Renal pelvis (tissue), 12 donors: ENCODE results near the gene NUDT14. TPM values are rescaled to one million over a fixed set of nuclear protein-coding genes. Genes with fewer than 3 reads are reported as not detected.

Source experiments
- DNase-seq: peaks from one replicate; pipeline ENCODE4 v3.0.0-alpha.2; 2013
- long read RNA-seq, 16 experiments: transcript quantifications; one replicate each; lab custom pipeline, GENCODE V29; 2026
- polyA plus RNA-seq, 3 donors: library from polyadenylated mRNA; unstranded; fragments of 120-200 nt; gene quantifications; one replicate each; pipeline ENCODE4 v1.2.1, GENCODE V29; 2013; ENCODE audit not compliant: insufficient read length in 3 of 3

Gene NUDT14
- polyA plus RNA-seq, result 10 to 100 TPM; 36.6 to 44.0 (median 38.1) TPM
- long read RNA-seq, donor 1, transcript NUDT14-202 (5 exons, 845 nt), result major isoform, 8 of 10 reads
- long read RNA-seq, donor 1, partial matches to known transcripts, result 0 of 10 reads
- long read RNA-seq, donor 1, other reads (novel, unspliced or antisense), result 0 of 10 reads
- long read RNA-seq, donor 2, transcript NUDT14-202 (5 exons, 845 nt), result major isoform, 41 of 44 reads
- long read RNA-seq, donor 2, partial matches to known transcripts, result 0 of 44 reads
- long read RNA-seq, donor 2, other reads (novel, unspliced or antisense), result 0 of 44 reads
- long read RNA-seq, donor 3, transcript NUDT14-202 (5 exons, 845 nt), result major isoform, 23 of 26 reads
- long read RNA-seq, donor 3, partial matches to known transcripts, result 0 of 26 reads
- long read RNA-seq, donor 3, other reads (novel, unspliced or antisense), result 0 of 26 reads
- long read RNA-seq, donor 4, transcript NUDT14-202 (5 exons, 845 nt), result major isoform, 36 of 45 reads
- long read RNA-seq, donor 4, partial matches to known transcripts, result 6 of 45 reads
- long read RNA-seq, donor 4, other reads (novel, unspliced or antisense), result 0 of 45 reads
- long read RNA-seq, donor 5, transcript NUDT14-202 (5 exons, 845 nt), result major isoform, 5 of 14 reads
- long read RNA-seq, donor 5, partial matches to known transcripts, result 6 of 14 reads
- long read RNA-seq, donor 5, other reads (novel, unspliced or antisense), result 0 of 14 reads
- long read RNA-seq, donor 6, transcript NUDT14-202 (5 exons, 845 nt), result major isoform, 16 of 25 reads
- long read RNA-seq, donor 6, partial matches to known transcripts, result 5 of 25 reads
- long read RNA-seq, donor 6, other reads (novel, unspliced or antisense), result 0 of 25 reads
- long read RNA-seq, donor 7, transcript NUDT14-202 (5 exons, 845 nt), result major isoform, 53 of 60 reads
- long read RNA-seq, donor 7, partial matches to known transcripts, result 6 of 60 reads
- long read RNA-seq, donor 7, other reads (novel, unspliced or antisense), result 0 of 60 reads
- long read RNA-seq, donor 8, partial matches to known transcripts, result 0 of 4 reads
- long read RNA-seq, donor 8, other reads (novel, unspliced or antisense), result 0 of 4 reads
- long read RNA-seq, donor 9, transcript NUDT14-202 (5 exons, 845 nt), result major isoform, 27 of 40 reads
- long read RNA-seq, donor 9, partial matches to known transcripts, result 9 of 40 reads
- long read RNA-seq, donor 9, other reads (novel, unspliced or antisense), result 0 of 40 reads
- long read RNA-seq, donor 10, transcript NUDT14-202 (5 exons, 845 nt), result major isoform, 27 of 28 reads
- long read RNA-seq, donor 10, partial matches to known transcripts, result 0 of 28 reads
- long read RNA-seq, donor 10, other reads (novel, unspliced or antisense), result 0 of 28 reads
- long read RNA-seq, donor 11, transcript NUDT14-202 (5 exons, 845 nt), result major isoform, 14 of 20 reads
- long read RNA-seq, donor 11, partial matches to known transcripts, result 0 of 20 reads
- long read RNA-seq, donor 11, other reads (novel, unspliced or antisense), result 0 of 20 reads
- long read RNA-seq, donor 12, transcript NUDT14-202 (5 exons, 845 nt), result major isoform, 31 of 38 reads
- long read RNA-seq, donor 12, partial matches to known transcripts, result 5 of 38 reads
- long read RNA-seq, donor 12, other reads (novel, unspliced or antisense), result 0 of 38 reads
- long read RNA-seq, donor 13, transcript NUDT14-202 (5 exons, 845 nt), result major isoform, 8 of 9 reads
- long read RNA-seq, donor 13, partial matches to known transcripts, result 0 of 9 reads
- long read RNA-seq, donor 13, other reads (novel, unspliced or antisense), result 0 of 9 reads
- long read RNA-seq, donor 14, result 0 reads
- long read RNA-seq, donor 15, result 0 reads
- long read RNA-seq, donor 16, transcript NUDT14-202 (5 exons, 845 nt), result major isoform, 26 of 28 reads
- long read RNA-seq, donor 16, partial matches to known transcripts, result 0 of 28 reads
- long read RNA-seq, donor 16, other reads (novel, unspliced or antisense), result 0 of 28 reads

DNA sequence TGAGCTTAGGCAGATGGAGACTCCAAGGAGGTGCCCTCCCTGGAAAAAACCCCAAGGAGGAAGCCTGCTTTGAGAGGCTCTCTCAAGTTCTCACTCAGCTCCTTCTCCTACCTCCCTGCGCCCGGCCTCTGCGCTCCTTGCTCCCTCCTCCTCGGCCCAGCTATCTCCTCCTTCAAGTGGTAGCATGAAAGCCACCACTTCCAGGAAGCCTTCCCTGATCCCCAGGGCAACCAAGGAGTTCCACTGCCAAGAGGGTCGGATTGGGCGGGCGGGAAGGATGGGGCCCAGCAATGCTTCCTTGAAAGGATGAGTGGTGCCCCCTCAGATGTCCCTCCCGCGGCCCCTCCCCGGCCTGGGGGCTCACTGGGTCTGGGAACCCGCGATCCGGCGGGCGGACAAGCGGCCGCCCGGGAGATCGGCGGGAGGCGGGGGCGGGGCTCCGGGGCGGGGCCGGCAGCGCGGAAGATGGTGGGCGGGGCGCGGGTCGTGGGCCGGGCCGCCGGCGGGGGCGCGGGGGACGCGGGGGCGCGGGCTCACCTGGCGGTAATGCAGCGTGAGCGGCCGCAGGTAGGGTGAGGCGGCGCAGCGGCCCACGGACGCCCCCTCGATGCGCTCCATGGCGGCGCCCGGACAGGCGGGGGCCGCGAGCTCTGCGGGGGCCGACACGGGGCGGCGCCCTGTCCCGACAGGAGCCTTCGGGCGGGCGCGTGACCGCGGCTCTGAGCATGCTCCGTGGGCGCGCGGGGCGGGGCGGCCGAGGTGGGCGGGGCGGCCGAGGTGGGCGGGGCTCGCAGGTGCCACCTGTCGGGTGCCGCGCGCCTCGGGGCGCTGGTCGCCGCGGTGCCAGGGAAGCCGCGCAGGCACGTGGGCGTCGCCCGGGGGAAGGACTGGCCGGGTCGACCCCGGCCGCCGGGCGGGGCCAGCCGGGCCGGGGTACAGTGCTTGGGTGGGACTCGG lies at the start of gene NUDT14:
TSS of gene NUDT14 (minus strand) at position 721 of the 957 bp plus-strand sequence. CDS start at position 618, 103 bp downstream.
- peak; percentile 63 for DNase-seq

DNA sequence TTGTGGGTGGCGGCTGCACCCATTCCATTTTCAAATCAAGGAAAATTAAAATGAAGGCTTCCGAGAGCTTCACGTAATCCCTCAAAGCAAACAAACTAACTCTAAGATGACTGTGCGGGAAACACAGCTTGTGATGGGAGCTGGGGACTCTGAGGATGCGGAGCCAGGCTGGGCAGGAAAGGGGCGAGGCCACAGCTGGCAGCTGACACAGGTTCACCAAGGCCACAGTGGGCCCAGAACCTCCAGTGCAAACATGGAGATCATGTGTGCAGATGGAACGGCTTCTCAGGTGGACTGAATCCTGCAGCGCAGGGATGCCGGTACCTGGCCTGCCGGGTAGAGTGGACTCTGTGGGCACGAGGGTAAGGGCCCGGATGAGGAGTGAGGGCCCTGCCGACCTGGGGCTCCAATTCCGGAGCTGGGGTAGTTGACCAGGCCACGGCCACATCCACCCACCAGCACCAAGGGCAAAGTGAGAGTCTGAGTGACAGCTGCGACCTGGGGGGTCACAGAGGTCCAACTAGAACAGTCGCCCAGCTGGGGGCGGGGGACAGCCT lies 48.1 kb upstream of the NUDT14 start:
- no peak for DNase-seq

DNA sequence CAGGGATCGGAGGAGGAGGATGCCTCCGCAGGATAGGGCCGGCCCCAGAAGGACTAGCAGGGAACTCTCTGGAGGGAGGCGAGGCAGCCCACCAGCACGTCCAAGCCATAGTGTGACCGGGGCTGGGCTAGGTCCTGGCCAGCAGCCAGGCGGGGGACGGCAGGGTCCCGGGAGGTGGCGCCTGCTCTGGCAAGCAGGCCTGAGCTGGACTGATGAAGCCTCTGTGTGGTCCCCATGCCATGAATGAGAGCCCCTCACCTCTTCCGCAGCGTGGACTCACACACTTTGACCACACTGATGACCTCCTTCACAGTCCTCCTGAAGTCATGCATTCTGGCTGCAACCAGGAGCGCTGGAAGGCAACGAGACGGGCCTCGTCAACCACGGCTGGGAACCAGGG lies 47.5 kb upstream of the NUDT14 start:
- DNase-seq, result no peak

DNA sequence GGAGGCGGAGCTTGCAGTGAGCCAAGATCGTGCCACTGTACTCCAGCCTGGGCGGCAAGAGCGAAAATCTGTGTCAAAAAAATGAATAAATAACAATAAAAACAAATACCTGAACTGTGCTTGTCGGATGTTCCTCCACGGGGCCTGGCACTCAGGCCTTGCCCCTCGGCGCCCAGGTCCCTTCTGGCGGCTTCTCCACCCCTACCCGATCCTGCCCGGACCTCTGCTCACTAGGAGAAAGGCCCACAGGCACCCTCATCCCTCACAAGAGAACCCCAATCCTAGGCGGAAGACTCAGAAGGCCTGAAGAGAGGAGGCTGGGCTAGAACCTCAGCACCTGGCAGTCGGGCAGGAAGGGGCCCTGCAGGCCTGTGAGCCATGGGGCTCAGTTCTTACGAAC lies 46.2 kb upstream of the NUDT14 start:
- DNase-seq, result no peak

DNA sequence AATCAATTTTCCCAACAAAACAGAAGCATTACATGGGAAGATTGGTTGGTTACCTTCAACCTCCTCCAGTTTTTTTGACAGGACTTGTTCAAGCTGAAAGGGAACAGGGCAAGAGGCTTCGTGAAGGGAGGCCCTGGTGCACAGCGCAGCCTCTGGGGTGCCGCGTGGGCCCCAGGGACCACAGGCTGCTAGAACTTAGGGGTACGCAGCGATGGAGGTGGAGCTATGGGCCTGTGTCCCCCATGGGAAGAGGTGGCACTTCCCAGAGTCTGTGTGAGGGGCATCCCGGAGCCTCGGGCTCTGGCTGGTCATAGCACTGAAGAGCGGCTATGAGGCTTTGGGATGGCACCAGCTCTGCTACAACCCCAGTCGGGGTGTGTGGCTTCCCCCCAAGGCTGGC lies 45.1 kb upstream of the NUDT14 start:
- no peak for DNase-seq

DNA sequence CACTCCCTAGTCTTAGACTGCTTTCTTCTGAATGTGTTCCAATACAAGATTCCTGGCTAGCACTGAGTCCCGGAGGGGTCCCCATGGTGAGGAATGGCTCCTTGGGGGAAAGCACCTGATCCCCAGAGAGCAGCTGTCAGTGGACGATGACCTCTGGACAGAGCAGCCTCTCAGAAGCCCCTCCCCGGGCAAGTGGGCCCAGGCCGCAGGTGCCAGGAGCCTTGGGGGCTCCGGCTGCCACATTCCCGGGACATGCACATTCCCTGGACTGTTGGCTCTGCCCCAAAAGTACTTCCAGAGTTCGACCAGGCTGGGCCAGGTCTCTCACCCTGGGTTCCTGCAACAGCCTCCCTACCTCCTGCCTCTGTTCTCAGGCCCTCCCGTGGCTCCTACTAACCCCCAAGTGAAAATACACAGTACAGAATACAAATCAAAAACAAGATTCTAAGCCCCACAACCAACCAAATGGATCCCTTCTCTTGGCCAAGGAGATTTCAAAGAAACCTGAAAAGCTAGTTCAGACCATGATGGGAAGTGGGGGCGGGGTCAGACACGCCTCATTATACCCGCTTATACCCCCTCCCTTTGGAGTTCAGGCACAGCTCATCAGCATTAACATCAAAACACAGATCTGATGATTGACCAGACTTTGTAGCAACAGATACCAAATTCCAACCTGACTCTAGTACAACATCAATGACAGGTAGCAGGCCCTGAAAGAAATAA lies 43.9 kb upstream of the NUDT14 start:
- peak; percentile 52 for DNase-seq

DNA sequence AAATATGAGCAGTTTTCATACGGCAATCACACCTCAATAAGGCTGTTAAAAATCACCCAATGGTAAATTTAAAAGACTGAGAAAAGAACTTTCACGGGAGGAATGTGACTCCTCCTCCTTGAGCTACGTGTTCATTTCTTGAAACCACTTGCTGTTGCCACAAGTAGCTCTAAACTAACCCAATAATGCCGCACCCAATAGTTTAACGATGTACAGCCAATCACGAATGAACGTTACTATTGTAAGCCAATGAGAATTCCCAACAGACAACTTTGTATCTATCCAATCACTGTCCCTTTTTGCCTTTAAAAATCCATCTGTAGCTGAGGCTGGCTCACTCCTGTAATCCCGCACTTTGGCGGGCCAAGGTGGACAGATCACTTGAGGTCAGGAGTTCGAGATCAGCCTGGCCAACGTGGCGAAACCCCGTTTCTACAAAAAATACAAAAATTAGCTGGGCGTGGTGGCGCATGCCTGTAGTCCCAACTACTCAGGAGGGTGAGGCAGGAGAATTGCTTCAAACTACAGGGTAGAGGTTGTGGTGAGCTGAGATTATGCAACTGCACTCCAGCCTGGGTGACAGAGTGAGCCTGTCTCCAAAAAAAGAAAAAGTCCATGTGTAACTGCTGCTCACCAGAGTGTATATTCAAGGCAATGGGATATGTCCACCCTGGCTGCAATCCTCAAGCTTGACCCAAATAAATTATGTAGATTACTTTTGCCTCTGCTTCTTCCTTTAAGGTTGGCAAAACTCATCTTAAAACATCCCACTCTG lies 42.8 kb upstream of the NUDT14 start:
- no peak for DNase-seq

DNA sequence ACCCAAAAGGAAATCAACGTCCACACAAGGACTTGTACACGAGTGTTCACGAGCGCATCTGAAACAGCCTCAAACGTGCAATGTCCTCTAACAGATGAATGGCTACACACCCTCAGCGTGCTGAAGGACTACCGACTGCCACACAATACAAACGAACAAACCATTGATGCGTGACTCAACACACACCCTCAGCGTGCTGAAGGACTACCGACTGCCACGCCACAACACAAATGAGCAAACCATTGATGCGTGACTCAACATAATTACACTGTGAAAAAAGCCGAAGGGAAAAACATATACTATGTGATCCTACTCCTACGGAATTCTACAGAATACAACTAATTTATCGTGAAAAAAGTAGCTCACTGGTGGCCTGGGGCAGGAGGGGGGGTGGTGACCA lies 42.1 kb upstream of the NUDT14 start:
- peak; percentile 30 for DNase-seq

DNA sequence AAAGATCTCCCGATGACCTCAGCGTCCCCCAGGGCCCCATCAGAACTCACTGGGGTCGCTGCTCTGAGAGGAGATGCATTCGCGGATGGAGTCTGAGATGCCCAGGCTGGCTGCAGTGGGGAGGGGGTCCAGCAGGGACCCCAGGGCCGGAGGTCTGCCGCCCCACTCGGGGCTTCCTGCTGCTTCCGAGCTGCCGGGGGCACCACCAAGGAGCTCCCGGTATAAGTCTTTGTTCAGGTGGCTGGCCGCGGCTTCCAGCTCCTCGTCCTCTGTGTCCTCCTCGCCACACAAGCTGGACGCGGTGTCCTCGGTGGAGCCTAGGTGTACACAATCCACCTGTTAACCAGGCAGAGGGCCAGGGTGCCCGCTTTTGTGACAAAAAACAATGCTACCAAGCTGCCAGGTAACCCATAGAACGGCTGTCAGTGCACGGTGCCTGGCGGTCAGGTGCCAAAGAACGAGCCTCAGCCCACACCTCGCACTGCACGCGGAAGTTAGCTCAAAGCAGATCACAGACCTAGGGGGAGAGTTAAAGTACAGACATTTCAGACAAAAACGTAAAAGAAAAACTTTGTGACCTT lies 40.6 kb upstream of the NUDT14 start:
- DNase-seq, result no peak

DNA sequence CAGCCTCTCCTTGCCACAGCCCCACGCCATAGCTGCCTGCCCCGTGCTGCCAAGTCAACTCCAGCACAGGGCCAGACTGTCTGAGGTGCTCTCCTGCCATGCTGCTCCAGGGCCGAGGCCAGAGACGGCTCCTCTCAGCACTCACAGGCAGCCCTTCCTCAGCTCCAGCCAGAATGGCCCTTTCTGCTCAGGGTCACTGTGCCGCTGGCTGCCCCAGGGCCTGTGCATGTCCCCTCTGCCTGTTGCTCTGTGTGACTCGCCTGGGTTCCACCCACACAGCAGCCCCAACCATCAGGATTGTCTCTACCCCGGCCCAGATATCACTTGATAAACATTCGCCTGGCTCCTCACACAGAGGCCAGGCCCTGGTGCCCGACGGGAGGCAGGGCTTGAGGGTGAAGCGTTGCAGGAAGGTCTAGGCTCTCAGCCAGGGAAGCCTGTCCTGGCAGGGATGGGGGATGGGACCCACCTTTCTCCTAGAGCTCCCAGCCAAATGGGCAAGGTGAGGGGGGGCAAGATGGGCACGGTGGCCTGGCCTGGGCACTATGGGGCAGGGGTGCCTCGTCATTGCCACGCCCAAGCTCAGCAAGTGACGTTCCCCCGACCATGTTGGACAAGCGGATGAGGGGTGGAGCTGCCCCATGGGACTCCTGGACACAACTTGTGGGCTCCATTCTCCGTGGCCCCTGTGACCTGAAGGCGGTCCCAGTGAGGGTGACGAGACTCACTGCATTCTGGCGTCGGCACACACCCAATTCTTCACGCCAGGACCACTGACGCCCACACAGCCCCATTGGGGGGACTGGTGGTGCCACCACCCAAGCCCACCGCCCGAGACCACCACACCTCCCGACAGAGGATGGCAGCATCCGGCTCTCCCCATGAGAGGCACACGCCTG lies 39.8 kb upstream of the NUDT14 start:
- DNase-seq, result no peak

DNA sequence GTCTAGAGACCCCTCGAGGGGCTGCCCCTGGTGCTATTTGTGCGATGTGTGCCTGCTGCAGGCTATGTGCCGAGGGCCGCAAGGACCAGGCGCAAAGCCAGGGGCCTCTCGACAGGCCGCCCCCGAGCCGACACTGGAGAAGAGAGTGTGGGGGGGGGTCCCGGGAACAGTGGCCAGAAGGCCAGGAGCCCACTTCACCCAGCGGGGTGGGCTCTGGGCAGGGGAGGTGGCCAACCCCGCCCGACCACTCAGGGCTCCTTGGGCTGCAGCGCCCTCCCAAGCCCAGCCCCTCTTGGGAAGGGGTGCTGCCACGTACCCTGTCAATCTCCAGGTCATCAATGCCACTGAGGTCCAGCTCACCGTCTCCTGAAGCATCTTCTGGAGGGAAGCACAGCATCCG lies 38.6 kb upstream of the NUDT14 start:
- no peak for DNase-seq

DNA sequence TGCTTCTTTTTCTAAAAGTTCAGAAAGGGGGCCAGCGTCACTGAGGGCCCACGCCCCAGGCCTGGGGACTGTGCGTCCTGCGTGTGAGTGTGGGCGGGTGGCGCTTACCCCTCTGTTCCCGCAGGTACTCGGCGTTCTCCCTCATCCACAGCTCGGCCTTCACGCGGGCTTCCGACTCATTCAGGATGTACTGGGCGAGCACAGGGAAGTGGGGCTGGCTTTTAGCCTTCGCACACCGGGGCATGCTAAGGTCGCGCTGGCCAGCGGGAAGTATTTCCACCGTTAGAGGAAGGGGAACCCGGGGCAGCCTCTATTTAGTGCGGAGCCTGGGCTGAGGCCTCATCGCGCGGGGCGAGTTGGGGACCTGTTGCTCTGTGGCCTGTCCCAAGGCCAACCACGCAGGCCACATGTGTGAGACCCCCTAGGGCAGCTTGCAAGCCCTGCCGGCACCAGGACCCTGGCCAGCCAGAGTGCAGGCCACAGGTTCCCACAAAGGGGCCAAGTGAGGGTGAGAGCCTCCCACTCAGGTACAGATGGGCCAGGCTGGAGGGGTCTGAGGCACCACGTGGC lies 38.0 kb upstream of the NUDT14 start:
- DNase-seq, result no peak

DNA sequence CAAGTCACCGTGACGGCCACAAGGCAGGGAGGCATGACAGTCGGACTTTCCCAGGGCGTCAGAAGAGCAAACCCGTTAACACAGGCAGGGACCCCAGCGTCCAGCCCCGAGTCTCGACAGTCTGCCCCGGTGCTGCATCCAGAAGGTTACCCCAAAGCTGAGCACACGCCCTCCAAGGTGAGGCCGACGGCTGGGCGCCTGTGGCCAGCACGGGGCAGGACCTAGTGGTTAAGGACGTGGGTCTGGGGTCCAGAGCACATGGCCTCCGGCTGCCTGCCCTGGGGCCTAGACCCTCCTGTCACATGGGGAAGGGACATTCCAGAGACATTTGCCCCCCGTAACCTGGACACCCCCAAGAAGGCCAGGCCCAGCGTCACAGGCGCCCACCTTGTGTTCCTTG lies 37.5 kb upstream of the NUDT14 start:
- DNase-seq, result no peak

DNA sequence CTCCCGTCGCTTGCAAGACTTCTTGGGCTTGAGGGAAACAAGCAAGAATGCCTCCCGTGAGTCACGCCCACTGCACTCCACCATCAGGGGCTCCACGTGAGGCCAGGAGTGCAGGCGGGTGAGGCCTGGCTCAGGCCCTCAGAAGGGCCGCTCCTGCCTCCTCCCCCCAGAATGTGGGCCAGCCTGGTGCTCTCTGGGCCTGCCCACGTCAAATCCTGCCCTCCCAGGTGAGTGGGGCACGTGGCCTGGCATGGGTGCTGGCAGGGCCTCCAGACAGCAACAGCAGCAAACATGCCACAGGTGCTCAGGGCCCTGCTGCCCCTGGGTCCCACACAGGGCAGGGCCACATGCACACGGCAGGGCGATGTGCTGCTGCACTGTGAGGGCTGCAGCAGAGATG lies 36.7 kb upstream of the NUDT14 start:
- DNase-seq, result no peak

DNA sequence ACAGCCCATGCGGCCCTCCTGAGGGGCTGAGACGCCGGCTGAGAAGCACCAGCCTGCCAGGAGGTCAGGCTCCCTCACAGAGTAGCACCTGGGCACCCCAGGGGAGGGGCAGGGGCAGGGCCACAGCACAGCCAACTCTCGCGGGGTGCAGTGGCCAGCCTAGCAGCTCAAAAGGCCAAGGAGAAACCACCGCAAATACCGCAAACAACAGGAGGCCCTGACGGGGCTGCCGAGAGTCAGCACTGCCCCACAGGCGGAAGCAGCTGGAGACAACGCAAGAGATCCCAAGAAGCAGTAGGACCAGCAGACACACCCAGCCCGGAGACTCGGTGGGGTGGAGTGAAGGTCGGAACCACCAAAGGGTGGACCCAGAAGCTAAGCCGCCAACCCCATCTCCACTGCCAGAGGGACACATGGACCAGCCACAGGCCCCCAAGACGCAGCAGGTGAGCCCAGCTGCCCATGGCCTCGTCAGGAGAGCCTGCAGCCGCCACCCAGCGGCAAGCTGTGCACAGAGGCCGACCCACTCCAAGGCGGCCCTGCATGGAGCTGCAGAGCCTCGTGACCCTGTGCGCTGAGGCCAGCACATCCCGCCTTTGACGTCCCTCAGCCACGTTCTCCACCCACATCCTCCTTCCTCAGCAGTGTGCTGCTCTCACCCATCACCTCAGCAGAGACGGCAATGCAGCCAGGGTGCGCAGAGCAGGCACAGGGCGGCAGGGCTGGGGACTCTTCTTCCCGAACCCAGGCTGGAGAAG lies 35.6 kb upstream of the NUDT14 start:
- no peak for DNase-seq
